Mucosa of stomach (tissue), 1 donor: ENCODE measurements around the gene TK1.
A peak's percentile ranks its signal among the peaks of the same experiment; 100 is the strongest.

Source experiments
- H3K27me3 ChIP-seq: one replicate; pipeline ENCODE4 v1.7.0; 2013; ENCODE audit warnings: mild to moderate bottlenecking, low read length; ENCODE audit not compliant: control insufficient read depth, insufficient read depth
- H3K36me3 ChIP-seq: one replicate; pipeline ENCODE4 v1.7.0; 2013; ENCODE audit warnings: low read length; ENCODE audit not compliant: control insufficient read depth, insufficient read depth
- H3K4me1 ChIP-seq: one replicate; pipeline ENCODE4 v1.7.0; 2013; ENCODE audit warnings: mild to moderate bottlenecking, low read length; ENCODE audit not compliant: control insufficient read depth, insufficient read depth
- H3K4me3 ChIP-seq: one replicate; pipeline ENCODE4 v1.7.0; 2013; ENCODE audit warnings: low read length
- H3K9ac ChIP-seq: one replicate; pipeline ENCODE4 v1.7.0; 2013; ENCODE audit warnings: mild to moderate bottlenecking, low read length, moderate library complexity
- H3K9me3 ChIP-seq: one replicate; pipeline ENCODE4 v1.7.0; 2013; ENCODE audit warnings: mild to moderate bottlenecking, low read length, moderate library complexity; ENCODE audit not compliant: control insufficient read depth
- donor health status: Pancreatic carcinoma.

Gene TK1

DNA sequence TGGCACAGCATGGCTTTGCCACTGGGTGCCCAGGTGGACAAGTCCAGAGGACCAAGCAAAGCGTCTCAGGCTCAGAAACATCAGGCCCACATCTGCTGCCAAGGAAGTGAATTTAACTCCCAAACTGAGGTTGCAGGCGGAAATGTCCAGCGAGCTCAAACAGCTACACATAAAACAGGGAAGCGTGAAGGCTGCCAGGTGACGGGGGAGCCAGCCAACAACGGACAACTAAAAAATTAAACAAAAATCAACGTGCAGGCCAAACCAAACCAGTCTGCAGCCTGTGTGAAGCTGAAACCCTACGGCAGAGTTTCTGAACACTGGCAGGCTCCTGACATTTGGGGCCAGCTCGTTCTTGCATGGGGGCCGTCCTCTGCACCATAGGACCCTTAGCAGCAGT lies 2.5 kb downstream of the TK1 start:
- Histone ChIP-seq H3K4me1 (peaks cover 61% of the 10 kb centered on the region), H3K4me3 (no peak overlapping the region), H3K9me3 (no peaks in the 10 kb centered on the region), H3K36me3 (no peaks in the 10 kb centered on the region), H3K9ac (no peak overlapping the region), H3K27me3 (no peaks in the 10 kb centered on the region)

GRCh38 chr17:78183916-78184315 lies 2.9 kb downstream of the TK1 start:
- Histone ChIP-seq H3K36me3 (no peaks in the 10 kb centered on the region), H3K9ac (no peak overlapping the region), H3K4me1 (peaks cover 66% of the 10 kb centered on the region)

GRCh38 chr17:78182504-78182903 lies 4.3 kb downstream of the TK1 start:
- Histone ChIP-seq H3K9me3 (no peaks in the 10 kb centered on the region), H3K4me3 (no peak overlapping the region), H3K9ac (no peak overlapping the region), H3K27me3 (no peaks in the 10 kb centered on the region), H3K4me1 (peaks cover 55% of the 10 kb centered on the region), H3K36me3 (no peaks in the 10 kb centered on the region)

More at GRCh38 chr17:78183916-78184315, 2.9 kb downstream of the TK1 start:
- Histone ChIP-seq H3K4me3 (no peak overlapping the region), H3K9me3 (no peaks in the 10 kb centered on the region), H3K27me3 (no peaks in the 10 kb centered on the region)

DNA sequence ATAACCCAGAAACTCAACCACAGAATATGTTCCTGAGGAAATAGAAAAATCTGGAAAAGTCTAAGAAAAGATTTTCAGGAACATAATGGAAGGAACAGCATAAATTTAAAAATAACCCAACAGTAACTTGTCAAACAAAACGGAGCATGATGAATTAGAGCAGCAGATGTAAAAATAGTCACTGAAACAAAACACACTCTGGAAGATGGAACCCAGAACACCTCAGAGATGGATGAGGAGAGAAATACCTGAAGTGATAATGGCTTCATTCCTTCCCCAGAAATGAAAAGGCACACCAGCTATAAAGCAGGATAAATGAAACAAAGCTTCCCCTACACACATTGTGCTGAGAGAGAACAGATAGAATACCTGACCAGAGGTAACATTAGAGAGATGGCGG lies 6.3 kb downstream of the TK1 start:
- no peaks in the 10 kb centered on the region for H3K36me3 ChIP-seq

DNA sequence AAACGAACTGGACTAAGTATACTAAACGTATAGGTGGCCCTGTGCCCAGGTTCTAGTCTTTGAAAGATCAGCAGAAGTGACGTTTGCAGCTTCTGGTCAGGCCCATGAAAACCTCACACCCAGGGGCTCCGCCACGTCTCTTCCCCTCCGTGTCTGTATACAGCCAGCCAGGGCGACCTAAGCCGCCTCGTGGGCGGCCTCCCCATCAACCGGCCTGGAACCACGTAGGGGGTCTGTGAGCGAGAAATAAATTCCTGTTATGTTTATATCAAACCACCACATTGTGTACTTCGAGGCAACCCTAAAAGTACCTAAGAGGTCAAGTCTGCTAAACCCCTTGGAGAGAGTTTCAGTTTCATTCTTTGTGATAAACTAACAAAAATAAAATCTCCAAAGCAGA lies 6.8 kb downstream of the TK1 start:
- no peaks in the 10 kb centered on the region for H3K9me3 ChIP-seq
- no peak overlapping the region for H3K9ac ChIP-seq
- no peaks in the 10 kb centered on the region for H3K36me3 ChIP-seq
- H3K27me3 ChIP-seq = no peaks in the 10 kb centered on the region
- peaks cover 61% of the 10 kb centered on the region for H3K4me1 ChIP-seq
- H3K4me3 ChIP-seq = no peak overlapping the region

More for the DNA sequence above, 6.3 kb downstream of the TK1 start:
- no peaks in the 10 kb centered on the region for H3K27me3 ChIP-seq
- H3K4me1 ChIP-seq = peaks cover 61% of the 10 kb centered on the region
- no peaks in the 10 kb centered on the region for H3K9me3 ChIP-seq
- H3K4me3 ChIP-seq = no peak overlapping the region
- H3K9ac ChIP-seq = no peak overlapping the region

DNA sequence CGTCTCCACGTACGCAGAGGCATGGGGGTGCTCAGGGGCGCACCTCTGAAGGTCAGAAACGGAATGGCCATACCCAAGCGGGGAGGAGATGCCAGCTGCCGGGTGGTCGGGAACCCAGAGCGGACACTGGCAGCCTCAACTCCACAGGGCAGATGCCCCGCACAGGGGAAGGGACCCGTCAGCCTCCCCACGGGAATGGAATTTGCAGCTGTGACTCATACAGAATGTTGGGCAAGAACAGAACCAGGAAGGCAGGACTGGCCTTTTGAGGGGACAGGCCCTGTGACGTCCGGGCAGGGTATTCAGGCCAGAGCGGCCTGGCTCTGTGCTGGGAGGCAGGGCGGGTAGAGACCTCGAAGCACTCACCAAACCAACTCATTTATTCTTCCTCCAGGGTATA lies 7.5 kb downstream of the TK1 start:
- Histone ChIP-seq H3K9ac (no peak overlapping the region), H3K4me3 (no peak overlapping the region), H3K9me3 (no peaks in the 10 kb centered on the region), H3K4me1 (peaks cover 61% of the 10 kb centered on the region), H3K27me3 (no peaks in the 10 kb centered on the region), H3K36me3 (no peaks in the 10 kb centered on the region)

GRCh38 chr17:78176548-78177025 lies 10.3 kb downstream of the TK1 start:
- H3K9me3 ChIP-seq = no peaks in the 10 kb centered on the region
- H3K9ac ChIP-seq = no peak overlapping the region
- no peaks in the 10 kb centered on the region for H3K36me3 ChIP-seq
- peaks cover 73% of the 10 kb centered on the region for H3K4me1 ChIP-seq
- H3K27me3 ChIP-seq = no peaks in the 10 kb centered on the region
- H3K4me3 ChIP-seq = no peak overlapping the region

DNA sequence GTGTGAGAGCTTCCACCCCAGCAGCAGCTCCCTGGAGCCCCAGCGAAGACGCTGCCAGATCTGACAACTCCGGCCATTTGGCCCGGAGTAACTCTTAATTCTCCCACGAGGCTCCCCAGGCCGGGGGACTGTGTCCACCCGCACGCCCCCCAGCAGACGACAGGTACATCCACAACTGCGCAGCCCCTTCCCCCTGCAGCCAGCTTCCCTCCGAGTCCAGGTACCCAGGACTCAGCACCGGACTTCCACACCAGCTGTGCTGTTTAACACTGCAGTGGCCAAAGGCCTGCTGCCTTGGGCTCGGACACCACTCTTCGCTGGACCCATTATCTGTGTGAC lies 11.2 kb downstream of the TK1 start:
- Histone ChIP-seq H3K36me3 (peaks cover 8% of the 10 kb centered on the region), H3K9me3 (no peaks in the 10 kb centered on the region), H3K4me3 (no peak overlapping the region), H3K27me3 (no peaks in the 10 kb centered on the region), H3K4me1 (peaks cover 80% of the 10 kb centered on the region), H3K9ac (no peak overlapping the region)

DNA sequence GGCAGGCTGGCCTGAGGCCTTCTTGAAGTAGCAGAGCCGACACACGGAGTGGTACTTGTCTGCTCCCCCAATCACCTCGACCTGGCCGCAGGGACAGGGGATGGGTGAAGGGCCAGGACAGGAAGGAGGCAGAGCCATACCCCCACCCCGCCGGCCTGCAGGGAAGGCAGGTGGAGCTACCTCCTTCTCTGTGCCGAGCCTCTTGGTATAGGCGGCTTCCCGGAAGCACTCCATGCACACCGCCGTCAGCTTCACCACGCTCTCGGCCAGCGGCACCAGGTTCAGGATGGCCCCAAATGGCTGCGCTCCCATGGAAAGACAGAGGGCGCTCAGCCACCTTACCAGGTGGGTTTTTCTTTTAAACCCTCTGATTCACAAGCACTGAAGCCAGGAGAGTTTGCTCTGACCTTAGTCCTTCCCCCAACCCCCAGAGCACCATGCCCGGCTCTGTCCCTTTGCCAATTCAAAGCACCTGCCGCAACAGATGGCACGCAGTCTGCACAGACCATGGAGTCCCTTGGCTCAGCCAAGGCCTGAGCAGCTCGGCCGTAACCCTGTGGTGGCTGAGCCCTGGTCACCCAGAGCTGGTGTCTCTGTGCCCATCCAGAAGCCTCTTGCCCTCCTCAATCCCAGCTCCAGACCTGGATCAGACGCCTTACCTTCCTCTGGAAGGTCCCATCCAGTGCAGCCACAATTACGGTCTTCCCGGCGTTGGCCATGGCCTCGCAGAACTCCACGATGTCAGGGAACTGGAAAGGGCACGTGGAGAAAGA lies 11.8 kb downstream of the TK1 start:
- Histone ChIP-seq H3K9ac (peak overlapping the region; percentile 60), H3K4me3 (peak overlapping the region; percentile 33)

GRCh38 chr17:78174346-78174869 lies 12.4 kb downstream of the TK1 start:
- Histone ChIP-seq H3K9me3 (no peaks in the 10 kb centered on the region), H3K4me1 (peaks cover 81% of the 10 kb centered on the region), H3K36me3 (peaks cover 9% of the 10 kb centered on the region), H3K4me3 (peak overlapping the region; percentile 33), H3K9ac (peak overlapping the region; percentile 60), H3K27me3 (no peaks in the 10 kb centered on the region)

More for the DNA sequence above, 11.8 kb downstream of the TK1 start:
- Histone ChIP-seq H3K27me3 (no peaks in the 10 kb centered on the region), H3K36me3 (peaks cover 9% of the 10 kb centered on the region), H3K4me1 (peaks cover 81% of the 10 kb centered on the region), H3K9me3 (no peaks in the 10 kb centered on the region)

GRCh38 chr17:78173097-78173715 lies 13.6 kb downstream of the TK1 start:
- H3K27me3 ChIP-seq = no peaks in the 10 kb centered on the region
- no peaks in the 10 kb centered on the region for H3K9me3 ChIP-seq
- peak overlapping the region; percentile 58 for H3K4me3 ChIP-seq
- peaks cover 76% of the 10 kb centered on the region for H3K4me1 ChIP-seq
- peak overlapping the region; percentile 52 for H3K9ac ChIP-seq
- peaks cover 9% of the 10 kb centered on the region for H3K36me3 ChIP-seq

DNA sequence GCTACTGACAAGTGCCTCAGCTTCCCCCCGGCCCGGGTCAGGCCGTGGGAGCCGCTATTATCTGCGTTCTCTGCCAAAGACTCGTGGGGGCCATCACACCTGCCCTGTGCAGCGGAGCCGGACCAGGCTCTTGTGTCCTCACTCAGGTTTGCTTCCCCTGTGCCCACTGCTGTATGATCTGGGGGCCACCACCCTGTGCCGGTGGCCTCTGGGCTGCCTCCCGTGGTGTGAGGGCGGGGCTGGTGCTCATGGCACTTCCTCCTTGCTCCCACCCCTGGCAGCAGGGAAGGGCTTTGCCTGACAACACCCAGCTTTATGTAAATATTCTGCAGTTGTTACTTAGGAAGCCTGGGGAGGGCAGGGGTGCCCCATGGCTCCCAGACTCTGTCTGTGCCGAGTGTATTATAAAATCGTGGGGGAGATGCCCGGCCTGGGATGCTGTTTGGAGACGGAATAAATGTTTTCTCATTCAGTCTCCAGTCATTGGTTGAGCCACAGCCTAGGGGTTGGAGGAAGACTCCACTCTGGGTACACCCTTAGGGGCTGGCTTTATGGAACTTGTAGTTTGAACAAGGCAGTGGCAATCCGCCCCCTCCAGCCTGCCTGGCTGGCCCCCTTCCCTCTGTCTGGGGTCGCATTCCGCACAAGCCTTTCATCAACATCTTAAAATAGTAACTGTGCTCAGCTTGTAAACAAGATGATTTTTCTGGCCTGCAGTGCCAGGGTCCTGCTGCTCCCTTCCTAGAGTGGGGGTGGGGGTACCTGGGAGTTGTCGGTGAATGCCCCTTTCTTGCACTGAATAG lies 14.4 kb downstream of the TK1 start:
- Histone ChIP-seq H3K4me3 (peak overlapping the region; percentile 58), H3K27me3 (no peaks in the 10 kb centered on the region), H3K9me3 (no peaks in the 10 kb centered on the region), H3K4me1 (peaks cover 80% of the 10 kb centered on the region), H3K36me3 (peaks cover 9% of the 10 kb centered on the region), H3K9ac (peak overlapping the region; percentile 52)
